Measurements from ENCODE around the gene CFAP251. TPM values are rescaled to one million over a fixed set of nuclear protein-coding genes. Genes with fewer than 3 reads are reported as not detected.

The CFAP251 gene, protein sequence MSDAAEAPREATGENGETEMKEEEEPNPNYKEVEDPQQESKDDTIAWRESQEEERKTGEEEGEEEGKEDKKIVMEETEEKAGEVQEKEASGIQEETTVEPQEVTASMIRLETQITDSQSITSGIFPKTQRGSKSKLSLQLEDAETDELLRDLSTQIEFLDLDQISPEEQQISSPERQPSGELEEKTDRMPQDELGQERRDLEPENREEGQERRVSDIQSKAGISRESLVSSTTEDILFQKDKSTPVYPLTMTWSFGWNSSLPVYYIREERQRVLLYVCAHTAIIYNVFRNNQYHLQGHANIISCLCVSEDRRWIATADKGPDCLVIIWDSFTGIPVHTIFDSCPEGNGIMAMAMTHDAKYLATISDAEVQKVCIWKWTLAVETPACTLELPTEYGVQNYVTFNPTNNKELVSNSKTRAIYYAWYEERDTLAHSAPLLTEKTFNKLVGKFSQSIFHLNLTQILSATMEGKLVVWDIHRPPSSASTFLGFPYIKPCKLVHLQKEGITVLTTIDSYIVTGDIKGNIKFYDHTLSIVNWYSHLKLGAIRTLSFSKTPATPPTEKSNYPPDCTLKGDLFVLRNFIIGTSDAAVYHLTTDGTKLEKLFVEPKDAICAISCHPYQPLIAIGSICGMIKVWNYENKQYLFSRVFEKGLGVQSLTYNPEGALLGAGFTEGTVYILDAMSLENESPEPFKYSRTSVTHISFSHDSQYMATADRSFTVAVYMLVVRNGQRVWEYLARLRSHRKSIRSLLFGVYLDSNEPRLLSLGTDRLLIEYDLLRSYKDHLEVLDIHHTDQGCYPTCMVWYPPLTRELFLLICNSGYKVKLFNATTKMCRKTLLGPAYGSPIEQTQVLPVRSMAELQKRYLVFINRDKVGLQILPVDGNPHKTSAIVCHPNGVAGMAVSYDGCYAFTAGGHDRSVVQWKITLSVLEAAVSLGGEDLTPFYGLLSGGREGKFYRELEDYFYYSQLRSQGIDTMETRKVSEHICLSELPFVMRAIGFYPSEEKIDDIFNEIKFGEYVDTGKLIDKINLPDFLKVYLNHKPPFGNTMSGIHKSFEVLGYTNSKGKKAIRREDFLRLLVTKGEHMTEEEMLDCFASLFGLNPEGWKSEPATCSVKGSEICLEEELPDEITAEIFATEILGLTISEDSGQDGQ
- 1.1 to 2.2 TPM (median 1.5 TPM) in 5 replicates for total RNA-seq (2022; extraction: Qiagen RNA extraction)

DNA sequence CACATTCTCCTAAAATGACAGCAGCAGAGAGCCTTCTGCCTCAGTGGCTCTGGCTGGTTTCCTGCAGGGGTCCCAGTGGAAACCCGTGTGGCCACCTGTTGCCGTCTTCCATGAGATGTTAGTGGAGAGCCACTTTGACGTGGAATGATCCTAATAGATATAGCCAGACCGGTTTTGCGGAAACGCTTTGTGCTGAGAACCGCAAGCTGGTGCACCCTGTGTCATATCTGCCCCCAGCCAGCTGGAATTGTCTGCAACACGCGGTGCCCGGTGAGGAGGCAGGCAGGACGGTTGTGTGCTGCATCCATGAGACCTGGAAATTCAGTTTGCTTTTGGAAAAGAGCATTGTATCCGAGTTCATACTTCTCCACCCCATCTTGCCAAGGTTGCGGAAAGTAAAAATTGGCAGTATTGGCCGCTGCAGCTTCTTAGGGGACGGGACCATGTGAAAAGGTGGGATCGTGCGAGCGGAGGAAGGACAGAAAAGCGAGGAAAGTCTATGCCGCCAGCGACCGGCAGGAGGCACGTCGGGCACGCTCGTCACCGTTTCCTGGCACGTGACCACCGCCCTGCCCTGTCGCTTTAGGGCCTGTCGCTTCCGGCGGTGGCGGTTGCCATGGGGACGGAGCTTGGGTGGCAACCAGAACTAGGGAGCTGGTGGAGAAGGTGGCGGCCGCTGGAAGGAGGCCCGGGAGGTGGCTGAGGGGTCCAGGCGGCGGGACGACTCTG, at the start of gene CFAP251:
TSS of gene CFAP251 (plus strand) at position 643 of the 729 bp plus-strand sequence. CDS start 2,714 bp downstream, outside the sequence.

DNA sequence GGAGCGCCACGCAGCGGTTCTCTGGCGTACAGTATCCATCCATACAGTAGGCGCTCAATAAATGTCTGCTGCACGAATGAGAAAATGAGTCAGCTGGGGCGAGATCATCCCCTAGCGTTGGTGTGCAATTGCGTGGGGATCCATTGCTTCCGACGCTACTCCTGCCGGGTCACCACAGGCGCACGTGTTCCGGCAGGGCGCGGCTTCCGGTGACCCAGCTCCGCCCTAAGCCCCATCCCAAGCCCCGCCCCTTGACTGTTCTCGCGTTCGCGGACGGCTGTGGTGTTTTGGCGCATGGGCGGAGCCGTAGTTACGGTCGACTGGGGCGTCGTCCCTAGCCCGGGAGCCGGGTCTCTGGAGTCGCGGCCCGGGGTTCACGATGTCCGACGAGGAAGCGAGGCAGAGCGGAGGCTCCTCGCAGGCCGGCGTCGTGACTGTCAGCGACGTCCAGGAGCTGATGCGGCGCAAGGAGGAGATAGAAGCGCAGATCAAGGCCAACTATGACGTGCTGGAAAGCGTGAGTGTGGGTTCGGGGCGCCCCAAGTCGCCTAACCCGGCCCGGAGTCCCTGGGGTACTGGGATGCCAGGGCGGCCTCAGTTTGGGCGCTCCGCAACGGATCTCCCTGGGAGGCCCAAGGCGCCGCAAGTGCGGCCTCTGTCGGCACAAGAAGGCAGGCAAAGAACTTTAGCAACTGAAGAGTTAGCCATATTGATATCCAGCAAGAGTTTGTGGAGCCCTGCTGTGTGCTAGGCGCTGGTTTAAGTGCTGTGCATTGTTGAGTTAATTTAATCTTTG, 29.7 kb upstream of the CFAP251 start, which contains the start of gene PSMD9:
TSS of gene PSMD9 (plus strand) at position 313 of the 796 bp plus-strand sequence. CDS start at position 380, 67 bp downstream.

DNA sequence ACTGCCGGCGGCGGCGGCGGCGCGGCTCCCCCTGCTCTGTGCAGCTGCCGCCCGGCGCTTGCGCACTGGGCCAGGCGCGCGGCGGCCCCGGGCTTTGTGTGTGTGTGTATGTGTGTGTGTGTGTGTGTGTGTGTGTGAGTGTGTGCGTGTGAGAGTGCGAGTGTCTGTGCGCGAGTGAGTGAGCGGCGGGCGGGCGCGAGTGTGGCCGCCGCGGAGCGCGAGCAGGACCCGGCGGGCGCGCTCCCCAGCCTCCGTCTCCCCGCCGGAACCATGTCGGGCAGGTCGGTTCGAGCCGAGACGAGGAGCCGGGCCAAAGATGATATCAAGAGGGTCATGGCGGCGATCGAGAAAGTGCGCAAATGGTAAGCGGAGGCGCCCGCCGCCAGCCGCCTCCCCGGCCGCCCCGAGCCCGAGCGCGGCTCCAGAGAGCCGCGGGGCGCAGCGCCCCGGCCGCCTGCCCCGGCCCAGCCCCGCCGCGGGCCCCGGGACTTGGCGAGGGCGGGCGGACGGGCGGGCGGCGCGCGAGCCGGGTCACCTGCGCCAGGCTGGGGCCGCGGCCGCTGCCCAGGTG, 103.5 kb downstream of the CFAP251 start, which contains the start of gene BCL7A:
TSS of gene BCL7A (plus strand) at position 63 of the 571 bp plus-strand sequence. CDS start at position 271, 208 bp downstream.

Other genes starting within 250 kb of the CFAP251 start
- 0.15 to 0.27 TPM (median 0.23 TPM) in 5 replicates for gene MORN3, start 248.9 kb upstream of the CFAP251 start, total RNA-seq (2022; extraction: Qiagen RNA extraction)
- gene TMEM120B, start 205.8 kb upstream of the CFAP251 start, total RNA-seq (2022; extraction: Qiagen RNA extraction): 11.7 to 16.9 TPM (median 16.0 TPM) in 5 replicates
- 76.7 to 89.2 TPM (median 85.4 TPM) in 5 replicates for gene RHOF, start 124.9 kb upstream of the CFAP251 start, total RNA-seq (2022; extraction: Qiagen RNA extraction)
- 9.7 to 12.6 TPM (median 10.9 TPM) in 5 replicates for gene SETD1B, start 114.6 kb upstream of the CFAP251 start, total RNA-seq (2022; extraction: Qiagen RNA extraction)
- gene HPD, start 59.7 kb upstream of the CFAP251 start, total RNA-seq (2022; extraction: Qiagen RNA extraction): 1.5 to 2.2 TPM (median 2.0 TPM) in 5 replicates
- 127 to 171 TPM (median 128 TPM) in 5 replicates for gene PSMD9, start 29.8 kb upstream of the CFAP251 start, total RNA-seq (2022; extraction: Qiagen RNA extraction)
- 9.7 to 12.4 TPM (median 10.8 TPM) in 5 replicates for gene BCL7A, start 103.3 kb downstream of the CFAP251 start, total RNA-seq (2022; extraction: Qiagen RNA extraction)
- gene MLXIP, start 160.2 kb downstream of the CFAP251 start, total RNA-seq (2022; extraction: Qiagen RNA extraction): 32.0 to 43.9 TPM (median 40.9 TPM) in 5 replicates

All from A549 treated with AZD2906 at 1 μM for 4 hours (cell line).